Measurements from ENCODE around the gene PAPPA2.

GRCh38 chr1:176854121-176854520 lies 391.1 kb downstream of the PAPPA2 start:
- TF ChIP-seq CTCF (IDR thresholded peaks at IDR 0.05): no peak
- no peak for TF ChIP-seq EP300 (IDR thresholded peaks at IDR 0.05)
- no peak for TF ChIP-seq POLR2AphosphoS5 (IDR thresholded peaks at IDR 0.05)

Data from stomach (tissue), 4 donors.